HL-60 (cell line): Measurements from ENCODE around the gene GRAMD2A.

Experiments used
- DNase-seq, 2 experiments: peaks; one replicate each; pipeline ENCODE4 v3.0.0-alpha.2; 2010 to 2020; ENCODE audit warnings: low read depth in 1 of 2, low spot score in 1 of 2
- H3K27ac ChIP-seq: fragments of 250-450 bp; sonication (Bioruptor Pico); replicated peaks from 2 replicates; pipeline ENCODE4 v1.5.1; 2020; ENCODE audit warnings: mild to moderate bottlenecking, moderate library complexity
- H3K27me3 ChIP-seq: fragments of 250-450 bp; sonication (Bioruptor Pico); 2 replicates; pipeline ENCODE4 v1.5.1; 2021; ENCODE audit warnings: mild to moderate bottlenecking, moderate library complexity; ENCODE audit not compliant: insufficient read depth, poor library complexity, severe bottlenecking
- H3K4me3 ChIP-seq: replicated peaks from 2 replicates; pipeline ENCODE4 v1.5.1; 2011; ENCODE audit warnings: mild to moderate bottlenecking, control low read depth, low read length; ENCODE audit not compliant: insufficient read depth
- GABPA ChIP-seq: IDR thresholded peaks from 2 replicates; pipeline ENCODE4 v1.6.1; 2012; ENCODE audit warnings: low read depth
- POLR2AphosphoS5 ChIP-seq: IDR thresholded peaks from 2 replicates; pipeline ENCODE4 v1.6.1; 2012; ENCODE audit warnings: low read depth
- REST ChIP-seq: IDR thresholded peaks from 2 replicates; pipeline ENCODE4 v1.6.1; 2012; ENCODE audit warnings: low read depth; ENCODE audit not compliant: insufficient replicate concordance
- SPI1 ChIP-seq: IDR thresholded peaks from 2 replicates; pipeline ENCODE4 v1.6.1; 2012; ENCODE audit warnings: low read depth, mild to moderate bottlenecking, borderline replicate concordance
- TF ChIP-seq, protein P1 (sequence below): IDR thresholded peaks from one replicate; pipeline ENCODE4 v1.5.1; 2011; ENCODE audit warnings: low read length, control low read depth, inconsistent platforms; ENCODE audit not compliant: insufficient read depth

Gene GRAMD2A

GRCh38 chr15:72124218-72124617, 73.4 kb downstream of the GRAMD2A start:
- DNase-seq, result no peak
- TF ChIP-seq REST (no peak), SPI1 (no peak), GABPA (no peak), POLR2AphosphoS5 (no peak)
- TF ChIP-seq, protein P1, sequence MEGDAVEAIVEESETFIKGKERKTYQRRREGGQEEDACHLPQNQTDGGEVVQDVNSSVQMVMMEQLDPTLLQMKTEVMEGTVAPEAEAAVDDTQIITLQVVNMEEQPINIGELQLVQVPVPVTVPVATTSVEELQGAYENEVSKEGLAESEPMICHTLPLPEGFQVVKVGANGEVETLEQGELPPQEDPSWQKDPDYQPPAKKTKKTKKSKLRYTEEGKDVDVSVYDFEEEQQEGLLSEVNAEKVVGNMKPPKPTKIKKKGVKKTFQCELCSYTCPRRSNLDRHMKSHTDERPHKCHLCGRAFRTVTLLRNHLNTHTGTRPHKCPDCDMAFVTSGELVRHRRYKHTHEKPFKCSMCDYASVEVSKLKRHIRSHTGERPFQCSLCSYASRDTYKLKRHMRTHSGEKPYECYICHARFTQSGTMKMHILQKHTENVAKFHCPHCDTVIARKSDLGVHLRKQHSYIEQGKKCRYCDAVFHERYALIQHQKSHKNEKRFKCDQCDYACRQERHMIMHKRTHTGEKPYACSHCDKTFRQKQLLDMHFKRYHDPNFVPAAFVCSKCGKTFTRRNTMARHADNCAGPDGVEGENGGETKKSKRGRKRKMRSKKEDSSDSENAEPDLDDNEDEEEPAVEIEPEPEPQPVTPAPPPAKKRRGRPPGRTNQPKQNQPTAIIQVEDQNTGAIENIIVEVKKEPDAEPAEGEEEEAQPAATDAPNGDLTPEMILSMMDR, result no peak
- no peak overlapping the region for H3K27ac ChIP-seq

GRCh38 chr15:72118017-72118978, 79.3 kb downstream of the GRAMD2A start, which contains the start of the genes MYO9A and SENP8:
Gene MYO9A (minus strand): TSS chr15:72118150. CDS start chr15:72046563, 71,587 bp downstream.
Gene SENP8 (plus strand): TSS chr15:72118403. CDS start chr15:72139624, 21,221 bp downstream.
- no peaks in the 10 kb centered on the region for H3K27me3 ChIP-seq
- DNase-seq, result peak; percentile 96 to 98
- peak within 1 kb of the TSS; percentile 76 for H3K4me3 ChIP-seq
- H3K27ac ChIP-seq, result peak within 1 kb of the TSS; percentile 92
- TF ChIP-seq, protein P1, result no peak
- TF ChIP-seq SPI1 (peak; percentile 42; the same call in 1 of the 2 replicates), POLR2AphosphoS5 (peak; percentile 78; the same call in 1 of the 2 replicates), REST (peak; percentile 6), GABPA (no peak)

More at GRCh38 chr15:72124218-72124617, 73.4 kb downstream of the GRAMD2A start:
- no peak overlapping the region for H3K4me3 ChIP-seq
- H3K27me3 ChIP-seq, result no peaks in the 10 kb centered on the region

- TF ChIP-seq REST (no peak), POLR2AphosphoS5 (no peak), GABPA (no peak), SPI1 (no peak)
- TF ChIP-seq, protein P1, result no peak
These were observed 80.0 kb downstream of the GRAMD2A start for GRCh38 chr15:72117486-72118016.

More at GRCh38 chr15:72117486-72118016, 80.0 kb downstream of the GRAMD2A start:
- H3K4me3 ChIP-seq, result peak overlapping the region; percentile 76
- peak overlapping the region; percentile 77 for H3K27ac ChIP-seq
- no peaks in the 10 kb centered on the region for H3K27me3 ChIP-seq
- DNase-seq, result peak in 1 of 2 experiments; percentile 36
